Measurements from ENCODE around the gene PLEKHA1. TPM values are rescaled to one million over a fixed set of nuclear protein-coding genes. Genes with fewer than 3 reads are reported as not detected.

Gene PLEKHA1
- polyA plus RNA-seq (2013, experiment 1 of 2) = 35.0 TPM
- polyA plus RNA-seq (2013, experiment 2 of 2) = 35.1 TPM

DNA sequence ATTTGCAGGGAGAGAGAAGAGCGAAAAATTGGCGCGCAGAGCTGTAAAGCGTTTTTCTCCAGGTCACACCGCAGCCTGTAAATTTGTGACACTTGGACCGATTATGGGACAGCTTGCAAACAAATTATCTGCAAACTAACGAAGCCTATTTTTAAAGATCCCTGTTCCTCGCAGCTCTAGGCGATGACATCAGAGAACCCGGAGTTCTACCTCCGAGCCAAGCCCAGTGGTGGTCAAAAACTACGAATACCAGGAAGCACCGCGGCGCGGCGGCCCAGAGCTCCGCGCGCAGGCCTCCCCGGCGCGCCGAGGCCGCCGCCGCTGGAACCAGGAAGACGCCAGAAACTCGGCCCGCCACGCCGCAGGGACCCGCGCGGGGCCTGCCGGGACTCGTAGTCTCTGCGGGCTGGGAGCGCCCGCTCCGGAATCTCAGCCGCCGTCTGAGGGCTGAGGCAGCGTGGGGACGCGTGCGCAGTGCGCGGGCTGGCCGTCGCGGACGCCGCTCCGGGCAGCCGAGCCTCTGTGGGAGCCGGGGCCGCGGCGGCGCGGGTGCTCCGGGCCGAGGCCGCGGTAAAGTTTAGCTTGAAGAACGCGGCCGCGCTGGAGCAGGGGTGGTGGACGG, at the start of gene PLEKHA1:
TSS of gene PLEKHA1 (plus strand) at position 472 of the 622 bp plus-strand sequence. CDS start 18,493 bp downstream, outside the sequence.
- H3K36me3 ChIP-seq (replicated peaks in 1 of 2; ENCODE audit: control insufficient read depth in 2 of 2, insufficient read depth in 2 of 2, low read length in 2 of 2) = no peaks in the 10 kb centered on the region
- H2BK5ac ChIP-seq (ENCODE audit: low read length) = no peak within 1 kb of the TSS
- no CpG with 5 or more reads among the region's 71 CpGs for WGBS, 2 donors (ENCODE audit: extremely low coverage in 2 of 2, insufficient read length in 2 of 2, insufficient replicate concordance in 1 of 2)
- H3K9me3 ChIP-seq (replicated peaks in 1 of 2; ENCODE audit: control insufficient read depth in 2 of 2, insufficient read depth in 1 of 2, low read depth in 1 of 2, low read length in 2 of 2) = peaks cover 0 to under 1% of the 10 kb centered on the region in 2 donors
- no peak within 1 kb of the TSS for H4K8ac ChIP-seq (ENCODE audit: low read depth, low read length)
- H3K4me2 ChIP-seq (ENCODE audit: insufficient read depth, low read length, poor library complexity, severe bottlenecking) = peak within 1 kb of the TSS; percentile 92
- no peak within 1 kb of the TSS for H4K91ac ChIP-seq (ENCODE audit: low read depth, low read length, poor library complexity)
- peak within 1 kb of the TSS; percentile 51 for H3K27ac ChIP-seq (replicated peaks; ENCODE audit: low read length)
- no peak within 1 kb of the TSS for H2AK5ac ChIP-seq (ENCODE audit: low read depth, low read length)
- H2BK15ac ChIP-seq (ENCODE audit: low read length) = peak within 1 kb of the TSS; percentile 74
- H2AFZ ChIP-seq (ENCODE audit: low read length) = peak within 1 kb of the TSS; percentile 96
- H3K4me3 ChIP-seq (ENCODE audit: low read length in 2 of 2) = peak within 1 kb of the TSS; percentile 76 to 93
- peak within 1 kb of the TSS; percentile 83 for H3K23ac ChIP-seq (ENCODE audit: low read depth, low read length, poor library complexity)
- peak within 1 kb of the TSS; percentile 94 for H3K9ac ChIP-seq (ENCODE audit: low read depth, low read length, poor library complexity)
- no peak within 1 kb of the TSS for H3K14ac ChIP-seq (ENCODE audit: low read length)
- peaks cover 0 to 13% of the 10 kb centered on the region in 2 donors for H3K4me1 ChIP-seq (ENCODE audit: control insufficient read depth in 2 of 2, insufficient read depth in 1 of 2, low read depth in 1 of 2, low read length in 2 of 2)
- no peaks in the 10 kb centered on the region for H3K79me1 ChIP-seq (ENCODE audit: low read depth, low read length)
- H3K18ac ChIP-seq (ENCODE audit: low read length) = peak within 1 kb of the TSS; percentile 96
- DNase-seq (ENCODE audit: low spot score) = peak; percentile 91
- H2BK12ac ChIP-seq (ENCODE audit: low read length) = no peak within 1 kb of the TSS
- H3K4ac ChIP-seq (ENCODE audit: low read length) = no peak within 1 kb of the TSS
- no peaks in the 10 kb centered on the region for H3K27me3 ChIP-seq (ENCODE audit: control insufficient read depth in 3 of 3, insufficient read depth in 3 of 3, low read depth in 1 of 3, low read length in 3 of 3)
- H2BK120ac ChIP-seq (ENCODE audit: low read depth, low read length) = peak within 1 kb of the TSS; percentile 77

DNA sequence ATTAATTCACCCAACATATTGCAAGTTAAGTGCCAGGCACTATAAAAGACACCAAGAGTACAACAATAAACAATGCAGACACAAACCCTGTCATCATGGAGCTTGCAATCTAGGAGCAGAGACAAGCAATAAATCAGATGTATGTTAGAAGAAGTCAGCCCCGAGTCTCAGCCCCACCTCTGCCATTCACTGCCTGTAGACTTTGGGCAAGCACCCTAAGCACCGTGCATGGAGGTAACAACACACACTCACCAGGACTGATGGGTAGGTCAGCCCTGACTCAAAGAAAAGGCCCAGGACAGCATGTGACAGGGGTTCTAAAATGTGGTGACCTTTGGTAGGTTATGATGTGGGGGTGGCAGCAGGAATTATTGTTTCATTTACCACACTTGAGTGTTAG, 49.3 kb upstream of the PLEKHA1 start:
- peaks cover 0 to 6% of the 10 kb centered on the region in 2 donors for H3K9me3 ChIP-seq (replicated peaks in 1 of 2; ENCODE audit: control insufficient read depth in 2 of 2, insufficient read depth in 1 of 2, low read depth in 1 of 2, low read length in 2 of 2)
- H3K9ac ChIP-seq (ENCODE audit: low read depth, low read length, poor library complexity) = no peak overlapping the region
- H4K91ac ChIP-seq (ENCODE audit: low read depth, low read length, poor library complexity) = no peak overlapping the region
- peaks cover 1 to 2% of the 10 kb centered on the region in 2 donors for H3K4me1 ChIP-seq (ENCODE audit: control insufficient read depth in 2 of 2, insufficient read depth in 1 of 2, low read depth in 1 of 2, low read length in 2 of 2)
- no peak overlapping the region for H3K4ac ChIP-seq (ENCODE audit: low read length)
- no peak overlapping the region for H3K4me3 ChIP-seq (ENCODE audit: low read length in 2 of 2)
- H3K14ac ChIP-seq (ENCODE audit: low read length) = no peak overlapping the region
- H2AFZ ChIP-seq (ENCODE audit: low read length) = no peak overlapping the region
- H2BK12ac ChIP-seq (ENCODE audit: low read length) = no peak overlapping the region
- no peak overlapping the region for H3K18ac ChIP-seq (ENCODE audit: low read length)
- H3K23ac ChIP-seq (ENCODE audit: low read depth, low read length, poor library complexity) = no peak overlapping the region
- no CpG with 5 or more reads among the region's 2 CpGs for WGBS, 2 donors (ENCODE audit: extremely low coverage in 2 of 2, insufficient read length in 2 of 2, insufficient replicate concordance in 1 of 2)
- no peak overlapping the region for H2BK5ac ChIP-seq (ENCODE audit: low read length)
- no peak overlapping the region for H2BK15ac ChIP-seq (ENCODE audit: low read length)
- no peak for DNase-seq (ENCODE audit: low spot score)
- H3K36me3 ChIP-seq (replicated peaks in 1 of 2; ENCODE audit: control insufficient read depth in 2 of 2, insufficient read depth in 2 of 2, low read length in 2 of 2) = no peaks in the 10 kb centered on the region
- no peak overlapping the region for H4K8ac ChIP-seq (ENCODE audit: low read depth, low read length)
- no peak overlapping the region for H3K27ac ChIP-seq (replicated peaks; ENCODE audit: low read length)
- no peak overlapping the region for H2BK120ac ChIP-seq (ENCODE audit: low read depth, low read length)
- H3K79me1 ChIP-seq (ENCODE audit: low read depth, low read length) = no peaks in the 10 kb centered on the region
- no peak overlapping the region for H2AK5ac ChIP-seq (ENCODE audit: low read depth, low read length)
- no peak overlapping the region for H3K4me2 ChIP-seq (ENCODE audit: insufficient read depth, low read length, poor library complexity, severe bottlenecking)
- H3K27me3 ChIP-seq (ENCODE audit: control insufficient read depth in 3 of 3, insufficient read depth in 3 of 3, low read depth in 1 of 3, low read length in 3 of 3) = peaks cover 0 to 5% (median 0%) of the 10 kb centered on the region in 3 experiments

- no peak overlapping the region for H3K4me3 ChIP-seq (ENCODE audit: low read length in 2 of 2)
Measured at GRCh38 chr10:122326385-122326784, 48.1 kb upstream of the PLEKHA1 start.

GRCh38 chr10:122326806-122327205, 47.7 kb upstream of the PLEKHA1 start:
- no peak overlapping the region for H3K4me3 ChIP-seq (ENCODE audit: low read length in 2 of 2)
- no peaks in the 10 kb centered on the region for H3K36me3 ChIP-seq (replicated peaks in 1 of 2; ENCODE audit: control insufficient read depth in 2 of 2, insufficient read depth in 2 of 2, low read length in 2 of 2)
- no peak overlapping the region for H2BK5ac ChIP-seq (ENCODE audit: low read length)
- H3K27ac ChIP-seq (replicated peaks; ENCODE audit: low read length) = no peak overlapping the region
- peak overlapping the region; percentile 15 for H3K18ac ChIP-seq (ENCODE audit: low read length)
- no peak overlapping the region for H2AFZ ChIP-seq (ENCODE audit: low read length)
- no CpG with 5 or more reads among the region's 6 CpGs for WGBS, 2 donors (ENCODE audit: extremely low coverage in 2 of 2, insufficient read length in 2 of 2, insufficient replicate concordance in 1 of 2)
- no peak overlapping the region for H2BK15ac ChIP-seq (ENCODE audit: low read length)
- H2AK5ac ChIP-seq (ENCODE audit: low read depth, low read length) = no peak overlapping the region
- peaks cover 1 to 8% of the 10 kb centered on the region in 2 donors for H3K4me1 ChIP-seq (ENCODE audit: control insufficient read depth in 2 of 2, insufficient read depth in 1 of 2, low read depth in 1 of 2, low read length in 2 of 2)
- H3K9me3 ChIP-seq (replicated peaks in 1 of 2; ENCODE audit: control insufficient read depth in 2 of 2, insufficient read depth in 1 of 2, low read depth in 1 of 2, low read length in 2 of 2) = peaks cover 0 to 6% of the 10 kb centered on the region in 2 donors
- H3K14ac ChIP-seq (ENCODE audit: low read length) = no peak overlapping the region
- H2BK120ac ChIP-seq (ENCODE audit: low read depth, low read length) = no peak overlapping the region
- H3K27me3 ChIP-seq (ENCODE audit: control insufficient read depth in 3 of 3, insufficient read depth in 3 of 3, low read depth in 1 of 3, low read length in 3 of 3) = peaks cover 0 to 5% (median 0%) of the 10 kb centered on the region in 3 experiments
- no peak overlapping the region for H4K91ac ChIP-seq (ENCODE audit: low read depth, low read length, poor library complexity)
- H3K79me1 ChIP-seq (ENCODE audit: low read depth, low read length) = no peaks in the 10 kb centered on the region
- H3K4me2 ChIP-seq (ENCODE audit: insufficient read depth, low read length, poor library complexity, severe bottlenecking) = no peak overlapping the region
- H2BK12ac ChIP-seq (ENCODE audit: low read length) = no peak overlapping the region
- no peak for DNase-seq (ENCODE audit: low spot score)
- H4K8ac ChIP-seq (ENCODE audit: low read depth, low read length) = no peak overlapping the region
- no peak overlapping the region for H3K9ac ChIP-seq (ENCODE audit: low read depth, low read length, poor library complexity)
- no peak overlapping the region for H3K4ac ChIP-seq (ENCODE audit: low read length)
- H3K23ac ChIP-seq (ENCODE audit: low read depth, low read length, poor library complexity) = no peak overlapping the region

More at GRCh38 chr10:122326385-122326784, 48.1 kb upstream of the PLEKHA1 start:
- Histone ChIP-seq H3K4ac (ENCODE audit: low read length) (no peak overlapping the region), H2AK5ac (ENCODE audit: low read depth, low read length) (no peak overlapping the region), H3K9me3 (replicated peaks in 1 of 2; ENCODE audit: control insufficient read depth in 2 of 2, insufficient read depth in 1 of 2, low read depth in 1 of 2, low read length in 2 of 2) (peaks cover 0 to 6% of the 10 kb centered on the region in 2 donors), H3K79me1 (ENCODE audit: low read depth, low read length) (no peaks in the 10 kb centered on the region), H3K36me3 (replicated peaks in 1 of 2; ENCODE audit: control insufficient read depth in 2 of 2, insufficient read depth in 2 of 2, low read length in 2 of 2) (no peaks in the 10 kb centered on the region), H3K4me1 (ENCODE audit: control insufficient read depth in 2 of 2, insufficient read depth in 1 of 2, low read depth in 1 of 2, low read length in 2 of 2) (peaks cover 1 to 5% of the 10 kb centered on the region in 2 donors), H2AFZ (ENCODE audit: low read length) (no peak overlapping the region), H3K27ac (replicated peaks; ENCODE audit: low read length) (no peak overlapping the region), H3K4me2 (ENCODE audit: insufficient read depth, low read length, poor library complexity, severe bottlenecking) (no peak overlapping the region), H3K23ac (ENCODE audit: low read depth, low read length, poor library complexity) (no peak overlapping the region), H2BK12ac (ENCODE audit: low read length) (no peak overlapping the region), H2BK5ac (ENCODE audit: low read length) (no peak overlapping the region), H4K91ac (ENCODE audit: low read depth, low read length, poor library complexity) (no peak overlapping the region), H2BK15ac (ENCODE audit: low read length) (no peak overlapping the region), H4K8ac (ENCODE audit: low read depth, low read length) (no peak overlapping the region), H3K18ac (ENCODE audit: low read length) (no peak overlapping the region), H2BK120ac (ENCODE audit: low read depth, low read length) (no peak overlapping the region), H3K14ac (ENCODE audit: low read length) (no peak overlapping the region), H3K9ac (ENCODE audit: low read depth, low read length, poor library complexity) (no peak overlapping the region), H3K27me3 (ENCODE audit: control insufficient read depth in 3 of 3, insufficient read depth in 3 of 3, low read depth in 1 of 3, low read length in 3 of 3) (peaks cover 0 to 5% (median 0%) of the 10 kb centered on the region in 3 experiments)
- DNase-seq (ENCODE audit: low spot score) = no peak
- no CpG with 5 or more reads among the region's 5 CpGs for WGBS, 2 donors (ENCODE audit: extremely low coverage in 2 of 2, insufficient read length in 2 of 2, insufficient replicate concordance in 1 of 2)

Data from neuronal stem cell (in vitro differentiated cells).